ENCODE measurements around the gene DSN1. TPM values are rescaled to one million over a fixed set of nuclear protein-coding genes. Genes with fewer than 3 reads are reported as not detected.
A peak's percentile ranks its signal among the peaks of the same experiment; 100 is the strongest.

Gene DSN1
- total RNA-seq, 1 experiment from 2014 or later = 42.5 TPM

DNA sequence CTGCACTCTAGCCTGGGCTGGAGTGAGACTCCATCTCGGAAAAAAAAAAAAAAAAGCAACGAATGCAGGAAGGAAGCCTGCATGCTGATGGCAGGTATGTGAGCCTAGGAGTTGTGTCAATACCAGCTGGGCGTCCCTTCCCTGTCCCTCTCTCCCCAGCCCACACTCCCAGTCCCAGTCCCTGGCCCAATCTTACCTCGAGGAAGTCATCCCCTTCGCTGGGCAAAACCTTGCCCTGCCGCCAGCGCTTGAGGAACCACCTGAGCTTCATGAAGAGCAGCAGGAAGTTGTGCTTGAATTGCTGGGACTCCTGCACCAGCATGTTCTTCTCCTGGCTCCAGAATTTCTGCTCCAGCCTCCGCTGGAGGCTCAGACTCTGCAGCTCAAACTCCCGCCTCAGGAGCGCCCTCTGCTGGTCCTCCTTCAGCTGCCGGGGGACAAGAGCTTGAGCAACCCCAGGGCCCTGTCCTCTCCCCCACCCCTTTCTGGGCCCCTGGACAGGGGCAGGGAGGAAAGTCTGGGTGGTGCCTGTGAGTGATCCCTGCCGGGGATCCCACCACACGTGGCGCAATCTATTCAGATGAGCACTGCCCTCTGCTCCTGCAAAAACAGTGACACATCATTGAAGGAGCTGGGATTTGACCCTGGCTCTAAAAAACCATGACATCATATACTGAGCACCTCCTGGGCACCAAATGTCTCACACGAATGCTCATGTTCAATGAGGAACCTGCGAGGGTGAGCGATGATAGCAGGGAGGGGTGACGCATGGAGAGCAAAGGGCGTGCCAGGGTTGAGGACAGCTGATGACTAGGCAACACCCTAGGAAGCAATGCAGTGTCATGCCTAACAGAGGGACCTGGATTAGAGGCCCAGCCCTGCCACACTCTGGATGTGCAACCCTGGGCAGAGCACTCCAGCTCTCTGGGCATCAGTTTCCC is 35.0 kb upstream of the DSN1 start:
- H3K27ac Mint-ChIP-seq (ENCODE audit: unreplicated experiment) = no peak overlapping the region
- peaks cover 17% of the 10 kb centered on the region for H3K36me3 Mint-ChIP-seq (ENCODE audit: insufficient read depth, unreplicated experiment)
- DNase-seq = peak; percentile 86
- no peaks in the 10 kb centered on the region for H3K27me3 Mint-ChIP-seq (ENCODE audit: unreplicated experiment)
- no TSS peak for BruUV-seq (replicated peaks)
- intact Hi-C loops (cut with micrococcal nuclease; ENCODE audit: unreplicated experiment) = no loop called here
- no peak overlapping the region for H3K4me3 Mint-ChIP-seq (ENCODE audit: low read depth, unreplicated experiment)
- H3K9me3 Mint-ChIP-seq (ENCODE audit: low read depth, unreplicated experiment) = no peaks in the 10 kb centered on the region
- peaks cover 11% of the 10 kb centered on the region for H3K4me1 Mint-ChIP-seq (ENCODE audit: low read depth, unreplicated experiment)
- CTCF ChIA-PET = interaction anchor here (0.6 to 1.9 kb wide), 22 partner anchors 11 to 240 kb away, joined by 3 to 20 read pairs (median 4); partner anchors contain the start of genes DSN1 and TLDC2
- TF ChIP-seq, protein P1, sequence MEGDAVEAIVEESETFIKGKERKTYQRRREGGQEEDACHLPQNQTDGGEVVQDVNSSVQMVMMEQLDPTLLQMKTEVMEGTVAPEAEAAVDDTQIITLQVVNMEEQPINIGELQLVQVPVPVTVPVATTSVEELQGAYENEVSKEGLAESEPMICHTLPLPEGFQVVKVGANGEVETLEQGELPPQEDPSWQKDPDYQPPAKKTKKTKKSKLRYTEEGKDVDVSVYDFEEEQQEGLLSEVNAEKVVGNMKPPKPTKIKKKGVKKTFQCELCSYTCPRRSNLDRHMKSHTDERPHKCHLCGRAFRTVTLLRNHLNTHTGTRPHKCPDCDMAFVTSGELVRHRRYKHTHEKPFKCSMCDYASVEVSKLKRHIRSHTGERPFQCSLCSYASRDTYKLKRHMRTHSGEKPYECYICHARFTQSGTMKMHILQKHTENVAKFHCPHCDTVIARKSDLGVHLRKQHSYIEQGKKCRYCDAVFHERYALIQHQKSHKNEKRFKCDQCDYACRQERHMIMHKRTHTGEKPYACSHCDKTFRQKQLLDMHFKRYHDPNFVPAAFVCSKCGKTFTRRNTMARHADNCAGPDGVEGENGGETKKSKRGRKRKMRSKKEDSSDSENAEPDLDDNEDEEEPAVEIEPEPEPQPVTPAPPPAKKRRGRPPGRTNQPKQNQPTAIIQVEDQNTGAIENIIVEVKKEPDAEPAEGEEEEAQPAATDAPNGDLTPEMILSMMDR (IDR thresholded peaks at IDR 0.05; ENCODE audit: unreplicated experiment) = peak; percentile 93

GRCh38 chr20:36806049-36806448 is 32.5 kb upstream of the DSN1 start:
- CTCF ChIA-PET = no interaction called here
- H3K4me1 Mint-ChIP-seq (ENCODE audit: low read depth, unreplicated experiment) = no peaks in the 10 kb centered on the region

DNA sequence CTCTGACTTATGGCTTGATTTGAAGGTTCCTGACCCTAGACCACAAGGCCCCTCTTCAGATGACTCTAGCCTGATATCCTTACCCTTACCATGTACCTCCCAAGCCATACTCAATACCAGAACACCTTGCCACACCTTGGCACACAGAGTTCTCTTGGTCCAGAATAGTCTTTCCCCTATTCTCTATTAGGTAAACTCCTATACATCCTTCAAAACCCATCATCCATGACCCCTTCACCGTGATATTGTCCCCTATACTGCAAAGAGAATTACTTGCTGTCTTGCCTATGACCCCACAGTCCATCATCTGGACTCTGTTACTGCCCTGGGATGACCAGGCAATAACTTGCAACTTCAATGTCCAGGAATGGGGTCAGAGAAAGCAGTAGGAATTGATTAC is 31.8 kb upstream of the DSN1 start:
- peaks cover 12% of the 10 kb centered on the region for H3K36me3 Mint-ChIP-seq (ENCODE audit: insufficient read depth, unreplicated experiment)
- TF ChIP-seq, protein P1 (IDR thresholded peaks at IDR 0.05; ENCODE audit: unreplicated experiment) = no peak
- no TSS peak for BruUV-seq (replicated peaks)
- no peak for DNase-seq
- no peaks in the 10 kb centered on the region for H3K27me3 Mint-ChIP-seq (ENCODE audit: unreplicated experiment)
- CTCF ChIA-PET = no interaction called here
- H3K27ac Mint-ChIP-seq (ENCODE audit: unreplicated experiment) = no peak overlapping the region
- no peaks in the 10 kb centered on the region for H3K4me1 Mint-ChIP-seq (ENCODE audit: low read depth, unreplicated experiment)
- intact Hi-C loops (cut with micrococcal nuclease; ENCODE audit: unreplicated experiment) = no loop called here
- H3K4me3 Mint-ChIP-seq (ENCODE audit: low read depth, unreplicated experiment) = no peak overlapping the region
- H3K9me3 Mint-ChIP-seq (ENCODE audit: low read depth, unreplicated experiment) = no peaks in the 10 kb centered on the region

More at GRCh38 chr20:36806049-36806448, 32.5 kb upstream of the DSN1 start:
- Mint-ChIP-seq H3K27me3 (ENCODE audit: unreplicated experiment) (no peaks in the 10 kb centered on the region), H3K4me3 (ENCODE audit: low read depth, unreplicated experiment) (no peak overlapping the region), H3K27ac (ENCODE audit: unreplicated experiment) (no peak overlapping the region), H3K36me3 (ENCODE audit: insufficient read depth, unreplicated experiment) (peaks cover 12% of the 10 kb centered on the region), H3K9me3 (ENCODE audit: low read depth, unreplicated experiment) (no peaks in the 10 kb centered on the region)
- intact Hi-C loops (cut with micrococcal nuclease; ENCODE audit: unreplicated experiment) = no loop called here
- no TSS peak for BruUV-seq (replicated peaks)
- TF ChIP-seq, protein P1 (IDR thresholded peaks at IDR 0.05; ENCODE audit: unreplicated experiment) = no peak
- no peak for DNase-seq

- Mint-ChIP-seq H3K4me1 (ENCODE audit: low read depth, unreplicated experiment) (no peaks in the 10 kb centered on the region), H3K27me3 (ENCODE audit: unreplicated experiment) (no peaks in the 10 kb centered on the region), H3K9me3 (ENCODE audit: low read depth, unreplicated experiment) (no peaks in the 10 kb centered on the region), H3K27ac (ENCODE audit: unreplicated experiment) (no peak overlapping the region), H3K36me3 (ENCODE audit: insufficient read depth, unreplicated experiment) (peaks cover 12% of the 10 kb centered on the region), H3K4me3 (ENCODE audit: low read depth, unreplicated experiment) (no peak overlapping the region)
- intact Hi-C loops (cut with micrococcal nuclease; ENCODE audit: unreplicated experiment) = no loop called here
- BruUV-seq (replicated peaks) = no TSS peak
- TF ChIP-seq, protein P1 (IDR thresholded peaks at IDR 0.05; ENCODE audit: unreplicated experiment) = no peak
- CTCF ChIA-PET = interaction anchor here (0.6 to 0.8 kb wide), 2 partner anchors 13 to 574 kb away, joined by 4 read pairs; no protein-coding TSS in a partner anchor
- no peak for DNase-seq
These were observed 30.9 kb upstream of the DSN1 start for GRCh38 chr20:36804425-36804824.

Measured in Calu3 (cell line).